Occipital lobe (tissue), 2 donors: ENCODE measurements around the gene BMP6. TPM values are rescaled to one million over a fixed set of nuclear protein-coding genes. Genes with fewer than 3 reads are reported as not detected.

Experiments
- DNase-seq: peaks from one replicate; lab custom pipeline; 2025; lab: John Stamatoyannopoulos, UW
- total RNA-seq: library from RNA; depleted of rRNA; stranded (reverse); fragments of >200 nt; gene quantifications from one replicate; pipeline ENCODE4 v1.2.3, GENCODE V29; 2014

The BMP6 gene
- total RNA-seq, 1 donor from 2014 or later = 6.9 TPM

GRCh38 chr6:7825986-7826385, 100.1 kb downstream of the BMP6 start:
- DNase-seq = no peak

- DNase-seq = no peak
These were observed 101.2 kb downstream of the BMP6 start for GRCh38 chr6:7827142-7827541.

- DNase-seq = no peak
These were observed 102.2 kb downstream of the BMP6 start for GRCh38 chr6:7828124-7828523.

- DNase-seq = no peak
These were observed 107.2 kb downstream of the BMP6 start for GRCh38 chr6:7832904-7833750.

DNA sequence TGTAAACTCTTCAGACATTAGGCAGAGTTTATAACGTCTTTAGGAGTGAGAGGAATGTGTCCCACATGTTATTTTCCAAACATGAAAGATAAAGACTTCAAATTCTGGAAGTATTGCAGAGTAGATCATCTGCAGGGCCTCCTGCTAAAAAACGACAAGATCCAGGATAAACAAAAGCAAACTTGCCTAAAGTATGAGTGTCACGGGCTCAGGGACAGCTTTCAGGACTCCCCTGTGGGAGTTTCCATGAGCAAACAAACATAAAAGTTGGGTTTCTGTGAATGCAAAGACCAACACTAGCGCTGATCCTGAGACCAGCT, 107.8 kb downstream of the BMP6 start:
- DNase-seq = no peak

- DNase-seq = no peak
These were observed 110.6 kb downstream of the BMP6 start for GRCh38 chr6:7836371-7837026.

DNA sequence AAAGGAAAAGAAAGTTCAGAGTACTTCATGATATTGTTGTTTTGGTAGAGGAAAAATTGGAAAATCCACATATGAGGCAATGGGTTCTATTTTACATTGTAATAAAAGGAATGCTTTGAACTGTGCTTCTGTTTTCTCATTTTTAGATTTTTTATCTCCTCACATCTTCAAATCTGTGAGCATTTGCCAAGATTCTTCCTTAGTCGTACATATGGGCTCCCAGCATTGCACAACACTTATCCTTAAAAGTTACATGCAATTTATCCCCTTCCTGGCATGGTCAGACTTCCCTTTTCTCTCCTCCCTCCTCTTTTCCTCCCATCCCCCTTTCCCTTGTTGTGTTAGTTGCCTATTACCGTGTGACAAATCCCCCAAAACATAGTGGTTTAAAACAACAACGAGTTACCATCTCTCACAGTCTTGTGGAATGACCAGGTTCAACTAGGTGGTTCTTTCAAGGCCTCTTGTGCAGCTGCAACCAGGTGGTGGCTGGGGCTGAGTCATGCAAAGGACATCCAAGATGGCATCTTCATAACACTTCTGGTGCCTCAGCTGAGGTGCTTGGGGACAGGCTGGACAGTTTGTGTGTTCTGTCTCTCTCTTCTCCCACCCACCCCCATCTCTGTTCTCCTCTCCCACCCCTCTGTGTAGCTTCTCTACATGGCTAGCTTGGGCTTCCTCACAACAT, 116.0 kb downstream of the BMP6 start:
- no peak for DNase-seq

DNA sequence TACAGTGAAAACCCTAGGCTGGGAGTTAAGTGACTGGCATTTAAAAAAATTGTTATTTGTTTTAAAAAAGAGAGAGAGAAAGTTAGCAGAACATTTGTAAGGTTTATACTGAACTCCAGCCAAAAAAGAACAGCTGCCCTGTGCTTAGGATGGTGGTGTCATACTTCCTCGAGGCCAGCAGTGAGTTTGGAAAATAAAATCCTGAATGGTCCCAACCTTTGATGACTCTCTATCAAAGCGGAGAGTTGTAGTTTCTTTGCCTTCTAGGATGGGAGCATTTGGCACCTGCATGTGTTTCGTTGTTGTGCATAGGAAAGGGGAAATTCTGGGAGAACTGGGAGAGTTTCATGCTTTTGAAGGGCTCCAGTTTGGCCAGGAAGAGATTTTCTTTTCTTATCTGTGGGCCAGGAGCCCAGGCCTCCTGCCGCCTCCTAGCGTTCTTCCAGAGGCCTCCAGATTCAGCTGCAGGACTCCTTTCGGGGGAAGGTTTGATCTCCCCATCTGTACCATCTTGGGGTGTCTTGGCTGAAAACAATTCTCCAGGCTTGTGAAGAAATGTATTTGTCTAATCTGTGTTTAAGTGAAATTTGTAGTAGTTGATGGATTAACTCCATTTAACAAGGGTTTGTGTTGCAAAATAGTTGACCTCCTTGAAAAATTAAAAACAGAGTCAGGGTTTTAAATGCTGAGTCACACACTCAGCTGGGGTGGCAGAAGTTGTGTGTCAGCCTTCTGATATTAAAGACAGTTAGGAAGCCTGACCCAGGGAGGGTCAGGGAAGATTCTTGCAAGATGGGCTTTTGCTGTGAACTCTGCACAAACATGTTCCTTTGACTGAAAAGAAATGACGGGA, 121.3 kb downstream of the BMP6 start:
- DNase-seq = no peak

- no peak for DNase-seq
These were observed 122.3 kb downstream of the BMP6 start for GRCh38 chr6:7848229-7848628.

- no peak for DNase-seq
These were observed 125.9 kb downstream of the BMP6 start for GRCh38 chr6:7851780-7852179.

DNA sequence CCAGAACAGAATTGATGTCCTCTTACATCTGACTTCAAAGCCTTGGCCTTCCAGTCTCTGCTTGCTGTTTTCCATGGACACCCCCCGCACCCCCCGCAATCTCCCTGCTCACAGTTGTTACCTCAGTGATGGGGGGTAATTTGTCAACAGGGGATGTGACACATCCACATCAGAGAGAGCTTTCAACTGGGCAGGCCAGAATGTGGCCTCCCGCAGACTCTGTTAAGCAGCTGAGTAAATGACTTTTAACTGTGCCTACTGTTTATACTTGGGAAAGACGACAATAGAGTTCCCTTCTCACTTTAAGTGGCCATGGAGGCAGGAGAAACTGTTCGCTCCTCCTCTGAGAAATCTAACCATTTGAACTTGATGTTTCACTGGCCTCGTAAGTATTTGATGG, 133.7 kb downstream of the BMP6 start:
- DNase-seq = no peak

- no peak for DNase-seq
These were observed 139.9 kb downstream of the BMP6 start for GRCh38 chr6:7865781-7866180.

GRCh38 chr6:7866526-7866925, 140.6 kb downstream of the BMP6 start:
- DNase-seq = no peak

- no peak for DNase-seq
These were observed 143.0 kb downstream of the BMP6 start for GRCh38 chr6:7868926-7869325.

GRCh38 chr6:7878401-7878964, 152.6 kb downstream of the BMP6 start:
- DNase-seq = no peak

GRCh38 chr6:7879043-7879442, 153.1 kb downstream of the BMP6 start:
- no peak for DNase-seq

DNA sequence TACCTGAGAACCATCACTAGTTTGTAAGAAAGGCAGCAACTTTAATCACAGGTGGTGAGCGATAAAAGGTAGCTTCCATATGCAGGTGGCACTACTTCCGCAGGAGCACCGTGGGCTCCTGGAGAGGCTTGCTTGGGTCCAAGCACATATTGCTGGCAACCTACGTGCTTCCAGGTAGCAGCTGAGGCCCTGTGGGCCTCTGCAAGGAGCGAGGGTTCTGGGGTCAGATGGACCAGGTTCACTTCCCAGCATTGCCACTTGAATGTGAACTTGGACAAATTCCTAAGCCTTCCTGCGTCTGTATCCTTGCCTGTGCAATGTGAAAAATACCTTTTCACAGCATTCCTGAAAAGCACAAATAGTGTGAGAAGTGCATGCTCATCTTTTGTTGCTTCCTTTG, 153.7 kb downstream of the BMP6 start:
- DNase-seq = no peak

GRCh38 chr6:7879980-7880717, 154.2 kb downstream of the BMP6 start:
- no peak for DNase-seq

- DNase-seq = no peak
These were observed 154.8 kb downstream of the BMP6 start for GRCh38 chr6:7880718-7881107.

DNA sequence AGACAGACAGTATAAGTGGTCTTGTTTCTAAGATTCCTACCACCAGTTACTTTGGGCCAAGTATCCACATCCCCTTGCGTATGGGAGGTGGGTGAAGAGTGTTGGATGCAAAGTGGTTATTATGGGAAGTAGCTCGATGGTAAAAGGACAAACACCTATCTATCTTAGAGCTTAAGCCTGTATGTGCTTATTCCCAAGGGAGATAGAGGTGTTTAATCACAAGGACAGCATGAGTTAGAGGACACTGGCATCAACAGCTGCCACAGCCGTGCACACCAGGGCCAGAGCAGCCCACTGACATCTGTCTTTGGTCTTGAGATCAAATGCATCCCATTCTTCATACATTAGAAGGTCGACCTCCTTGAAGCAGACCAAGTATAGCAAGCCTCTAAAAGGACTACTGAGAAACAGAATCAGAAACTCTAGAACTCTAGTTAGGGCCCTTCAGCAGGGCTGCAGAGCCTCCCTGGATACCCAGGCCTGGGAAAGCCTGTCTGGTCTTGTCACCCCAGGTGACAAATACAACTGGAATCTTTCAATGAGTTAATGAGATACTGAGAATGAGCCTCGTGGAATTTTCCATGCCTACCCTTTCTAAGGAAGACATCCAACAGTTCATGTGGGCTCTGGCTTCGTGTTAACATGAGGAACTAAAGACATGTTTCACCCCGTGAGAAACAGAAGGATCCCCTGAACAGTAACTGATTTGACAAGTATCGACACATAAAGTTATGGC, 156.0 kb downstream of the BMP6 start:
- DNase-seq = no peak
